ENCODE results near the gene ANKRD1.

The ANKRD1 gene

GRCh38 chr10:90930971-90931871 is 10.3 kb upstream of the ANKRD1 start:
- Histone ChIP-seq H3K56ac (ENCODE audit: low read length) (peak overlapping the region; percentile 75), H2BK5ac (ENCODE audit: low read length) (peak overlapping the region; percentile 83), H3K27ac (ENCODE audit: low read depth, low read length) (peak overlapping the region; percentile 86), H3K9ac (ENCODE audit: low read length) (no peak overlapping the region), H3K4me3 (ENCODE audit: low read length) (no peak overlapping the region), H3K23ac (ENCODE audit: low read length) (no peak overlapping the region), H3K27me3 (ENCODE audit: insufficient read depth, low read length, poor library complexity) (peaks cover 5% of the 10 kb centered on the region), H2AK5ac (ENCODE audit: low read length) (no peak overlapping the region), H3K4me2 (ENCODE audit: low read length) (no peak overlapping the region), H3K4me1 (ENCODE audit: control insufficient read depth, low read depth, low read length) (peaks cover 13% of the 10 kb centered on the region), H3K4ac (ENCODE audit: low read depth, low read length) (no peak overlapping the region), H3K79me1 (ENCODE audit: low read length) (no peaks in the 10 kb centered on the region), H4K5ac (ENCODE audit: low read length) (no peak overlapping the region), H3K18ac (ENCODE audit: low read length) (no peak overlapping the region), H3K79me2 (ENCODE audit: control insufficient read depth, insufficient read depth, low read length) (no peaks in the 10 kb centered on the region), H2BK15ac (replicated peaks; ENCODE audit: low read depth) (no peak overlapping the region), H4K8ac (ENCODE audit: low read depth, low read length) (no peak overlapping the region), H3K36me3 (ENCODE audit: control insufficient read depth, insufficient read depth, low read length) (no peaks in the 10 kb centered on the region), H2BK120ac (ENCODE audit: low read depth, low read length) (peak overlapping the region; percentile 95)
- DNase-seq = peak; percentile 100
- no CpG with 5 or more reads among the region's 6 CpGs for WGBS (ENCODE audit: extremely low coverage, insufficient coverage, low lambda C conversion rate)

GRCh38 chr10:90930070-90930837 is 9.4 kb upstream of the ANKRD1 start:
- H2AK5ac ChIP-seq (ENCODE audit: low read length) = no peak overlapping the region
- peak overlapping the region; percentile 37 for H2BK5ac ChIP-seq (ENCODE audit: low read length)
- no peak overlapping the region for H4K5ac ChIP-seq (ENCODE audit: low read length)
- peaks cover 13% of the 10 kb centered on the region for H3K4me1 ChIP-seq (ENCODE audit: control insufficient read depth, low read depth, low read length)
- H3K18ac ChIP-seq (ENCODE audit: low read length) = peak overlapping the region; percentile 94
- H2BK15ac ChIP-seq (replicated peaks; ENCODE audit: low read depth) = peak overlapping the region; percentile 62
- H3K79me1 ChIP-seq (ENCODE audit: low read length) = no peaks in the 10 kb centered on the region
- no peaks in the 10 kb centered on the region for H3K36me3 ChIP-seq (ENCODE audit: control insufficient read depth, insufficient read depth, low read length)
- H3K4me3 ChIP-seq (ENCODE audit: low read length) = no peak overlapping the region
- WGBS (ENCODE audit: extremely low coverage, insufficient coverage, low lambda C conversion rate) = 100% methylated on average over 1 of the region's 5 CpGs
- H3K79me2 ChIP-seq (ENCODE audit: control insufficient read depth, insufficient read depth, low read length) = no peaks in the 10 kb centered on the region
- peak overlapping the region; percentile 30 for H3K9ac ChIP-seq (ENCODE audit: low read length)
- no peak overlapping the region for H3K23ac ChIP-seq (ENCODE audit: low read length)
- H3K4me2 ChIP-seq (ENCODE audit: low read length) = no peak overlapping the region
- H3K27ac ChIP-seq (ENCODE audit: low read depth, low read length) = peak overlapping the region; percentile 86
- peak overlapping the region; percentile 85 for H3K4ac ChIP-seq (ENCODE audit: low read depth, low read length)
- peaks cover 5% of the 10 kb centered on the region for H3K27me3 ChIP-seq (ENCODE audit: insufficient read depth, low read length, poor library complexity)
- H3K56ac ChIP-seq (ENCODE audit: low read length) = peak overlapping the region; percentile 66
- peak overlapping the region; percentile 95 for H2BK120ac ChIP-seq (ENCODE audit: low read depth, low read length)
- H4K8ac ChIP-seq (ENCODE audit: low read depth, low read length) = no peak overlapping the region
- DNase-seq = peak; percentile 95

- Histone ChIP-seq H4K8ac (ENCODE audit: low read depth, low read length) (peak overlapping the region; percentile 77), H3K4me2 (ENCODE audit: low read length) (no peak overlapping the region), H2BK120ac (ENCODE audit: low read depth, low read length) (no peak overlapping the region), H3K79me2 (ENCODE audit: control insufficient read depth, insufficient read depth, low read length) (no peaks in the 10 kb centered on the region), H3K56ac (ENCODE audit: low read length) (no peak overlapping the region), H3K79me1 (ENCODE audit: low read length) (no peaks in the 10 kb centered on the region), H3K27me3 (ENCODE audit: insufficient read depth, low read length, poor library complexity) (peaks cover 7% of the 10 kb centered on the region), H3K4ac (ENCODE audit: low read depth, low read length) (no peak overlapping the region), H3K27ac (ENCODE audit: low read depth, low read length) (peak overlapping the region; percentile 61), H3K36me3 (ENCODE audit: control insufficient read depth, insufficient read depth, low read length) (no peaks in the 10 kb centered on the region), H2BK5ac (ENCODE audit: low read length) (peak overlapping the region; percentile 9), H3K23ac (ENCODE audit: low read length) (no peak overlapping the region), H3K9ac (ENCODE audit: low read length) (no peak overlapping the region), H2BK15ac (replicated peaks; ENCODE audit: low read depth) (peak overlapping the region; percentile 21), H2AK5ac (ENCODE audit: low read length) (no peak overlapping the region), H3K18ac (ENCODE audit: low read length) (peak overlapping the region; percentile 20), H3K4me1 (ENCODE audit: control insufficient read depth, low read depth, low read length) (peaks cover 16% of the 10 kb centered on the region), H3K4me3 (ENCODE audit: low read length) (no peak overlapping the region), H4K5ac (ENCODE audit: low read length) (no peak overlapping the region)
- no CpG with 5 or more reads among the region's 5 CpGs for WGBS (ENCODE audit: extremely low coverage, insufficient coverage, low lambda C conversion rate)
- no peak for DNase-seq
Observed at GRCh38 chr10:90929179-90929578, 8.3 kb upstream of the ANKRD1 start.

- H3K4me3 ChIP-seq (ENCODE audit: low read length) = no peak overlapping the region
- no CpG with 5 or more reads among the region's 2 CpGs for WGBS (ENCODE audit: extremely low coverage, insufficient coverage, low lambda C conversion rate)
Observed at GRCh38 chr10:90927293-90927692, 6.4 kb upstream of the ANKRD1 start.

GRCh38 chr10:90925079-90926029 is 4.5 kb upstream of the ANKRD1 start:
- Histone ChIP-seq H3K18ac (ENCODE audit: low read length) (no peak overlapping the region), H3K56ac (ENCODE audit: low read length) (no peak overlapping the region), H3K79me1 (ENCODE audit: low read length) (no peaks in the 10 kb centered on the region), H3K27ac (ENCODE audit: low read depth, low read length) (no peak overlapping the region), H3K27me3 (ENCODE audit: insufficient read depth, low read length, poor library complexity) (peaks cover 14% of the 10 kb centered on the region), H3K36me3 (ENCODE audit: control insufficient read depth, insufficient read depth, low read length) (no peaks in the 10 kb centered on the region), H3K4me3 (ENCODE audit: low read length) (no peak overlapping the region), H3K4me2 (ENCODE audit: low read length) (no peak overlapping the region), H4K5ac (ENCODE audit: low read length) (no peak overlapping the region), H2AK5ac (ENCODE audit: low read length) (peak overlapping the region; percentile 48), H2BK15ac (replicated peaks; ENCODE audit: low read depth) (no peak overlapping the region), H2BK5ac (ENCODE audit: low read length) (peak overlapping the region; percentile 43), H3K4me1 (ENCODE audit: control insufficient read depth, low read depth, low read length) (peaks cover 19% of the 10 kb centered on the region), H3K4ac (ENCODE audit: low read depth, low read length) (no peak overlapping the region), H4K8ac (ENCODE audit: low read depth, low read length) (no peak overlapping the region), H2BK120ac (ENCODE audit: low read depth, low read length) (no peak overlapping the region), H3K9ac (ENCODE audit: low read length) (no peak overlapping the region), H3K79me2 (ENCODE audit: control insufficient read depth, insufficient read depth, low read length) (no peaks in the 10 kb centered on the region), H3K23ac (ENCODE audit: low read length) (no peak overlapping the region)
- peak; percentile 91 for DNase-seq
- WGBS (ENCODE audit: extremely low coverage, insufficient coverage, low lambda C conversion rate) = no CpG with 5 or more reads among the region's 5 CpGs

More at GRCh38 chr10:90927293-90927692, 6.4 kb upstream of the ANKRD1 start:
- peaks cover 14% of the 10 kb centered on the region for H3K27me3 ChIP-seq (ENCODE audit: insufficient read depth, low read length, poor library complexity)
- H3K56ac ChIP-seq (ENCODE audit: low read length) = no peak overlapping the region
- H3K4me2 ChIP-seq (ENCODE audit: low read length) = no peak overlapping the region
- no peak overlapping the region for H4K8ac ChIP-seq (ENCODE audit: low read depth, low read length)
- H3K36me3 ChIP-seq (ENCODE audit: control insufficient read depth, insufficient read depth, low read length) = no peaks in the 10 kb centered on the region
- no peaks in the 10 kb centered on the region for H3K79me1 ChIP-seq (ENCODE audit: low read length)
- peak; percentile 79 for DNase-seq
- H2BK5ac ChIP-seq (ENCODE audit: low read length) = no peak overlapping the region
- H4K5ac ChIP-seq (ENCODE audit: low read length) = no peak overlapping the region
- H2BK120ac ChIP-seq (ENCODE audit: low read depth, low read length) = no peak overlapping the region
- H3K27ac ChIP-seq (ENCODE audit: low read depth, low read length) = no peak overlapping the region
- H2AK5ac ChIP-seq (ENCODE audit: low read length) = no peak overlapping the region
- H3K4me1 ChIP-seq (ENCODE audit: control insufficient read depth, low read depth, low read length) = peaks cover 22% of the 10 kb centered on the region
- no peak overlapping the region for H3K18ac ChIP-seq (ENCODE audit: low read length)
- no peak overlapping the region for H3K4ac ChIP-seq (ENCODE audit: low read depth, low read length)
- no peak overlapping the region for H2BK15ac ChIP-seq (replicated peaks; ENCODE audit: low read depth)
- no peak overlapping the region for H3K23ac ChIP-seq (ENCODE audit: low read length)
- no peaks in the 10 kb centered on the region for H3K79me2 ChIP-seq (ENCODE audit: control insufficient read depth, insufficient read depth, low read length)
- no peak overlapping the region for H3K9ac ChIP-seq (ENCODE audit: low read length)
